ENCODE measurements around the gene COL7A1.

GRCh38 chr3:48572517-48572916, 22.6 kb downstream of the COL7A1 start:
- TF ChIP-seq CTCF (IDR thresholded peaks at IDR 0.05; ENCODE audit: low read depth, low read length) (no peak), EZH2phosphoT487 (IDR thresholded peaks at IDR 0.05; ENCODE audit: low read depth) (no peak)

Data from OCI-LY3 (cell line).